ENCODE measurements around the gene PERM1. TPM values are rescaled to one million over a fixed set of nuclear protein-coding genes. Genes with fewer than 3 reads are reported as not detected.
"Not testable (repeated sequence)": the region's sequence is repeated elsewhere in the genome, so short reads cannot be mapped to it uniquely, and the experiment has no call there.

PERM1 gene
- polyA plus RNA-seq, 4 donors: 0.23 to 0.43 (median 0.32) TPM; not detected in 1

DNA sequence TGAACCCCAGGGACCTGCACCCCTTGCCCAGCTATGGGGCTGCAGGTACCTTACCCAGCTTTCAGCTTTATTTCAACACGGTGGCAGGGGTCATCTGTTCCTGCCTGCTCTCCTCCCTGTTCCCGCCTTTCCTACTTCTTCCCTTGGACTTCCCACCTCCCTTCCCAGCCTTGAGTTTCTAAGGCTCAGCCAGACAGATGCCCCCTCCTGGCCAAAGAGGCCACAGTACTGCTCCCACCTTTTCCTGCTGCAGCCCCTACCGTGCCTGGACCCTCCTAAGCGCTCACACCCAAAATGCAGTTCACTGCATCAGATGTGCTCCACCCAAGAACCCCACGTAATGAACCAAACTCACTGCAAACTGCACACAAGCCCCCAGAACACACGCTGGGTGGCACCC is 30.5 kb downstream of the PERM1 start:
- DNase-seq (ENCODE audit: low read depth in 4 of 4, low spot score in 3 of 4): no peak

DNA sequence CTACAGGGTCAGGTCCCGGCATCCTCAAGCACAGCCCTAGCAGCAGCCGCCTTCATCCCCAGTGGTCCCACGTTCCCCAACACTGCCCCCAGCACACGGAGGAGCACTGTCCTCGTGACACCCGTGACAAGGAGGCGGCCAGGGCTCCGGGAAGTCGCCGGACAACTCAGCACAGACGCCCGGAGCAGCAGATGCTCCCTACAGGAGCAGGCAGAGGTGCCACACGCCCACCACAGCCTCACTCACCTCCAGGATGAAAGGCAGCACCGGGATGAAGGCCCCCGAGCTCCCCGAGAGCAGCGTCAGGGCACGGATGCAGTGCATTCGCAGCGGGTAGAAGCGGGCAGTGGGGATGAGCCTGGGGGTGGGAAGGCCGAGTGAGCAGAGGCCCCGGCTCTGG is 31.0 kb downstream of the PERM1 start:
- DNase-seq (ENCODE audit: low read depth in 4 of 4, low spot score in 3 of 4): no peak

- no peak for DNase-seq (ENCODE audit: low read depth in 4 of 4, low spot score in 3 of 4)
Measured at GRCh38 chr1:950268-950667, 31.6 kb downstream of the PERM1 start.

DNA sequence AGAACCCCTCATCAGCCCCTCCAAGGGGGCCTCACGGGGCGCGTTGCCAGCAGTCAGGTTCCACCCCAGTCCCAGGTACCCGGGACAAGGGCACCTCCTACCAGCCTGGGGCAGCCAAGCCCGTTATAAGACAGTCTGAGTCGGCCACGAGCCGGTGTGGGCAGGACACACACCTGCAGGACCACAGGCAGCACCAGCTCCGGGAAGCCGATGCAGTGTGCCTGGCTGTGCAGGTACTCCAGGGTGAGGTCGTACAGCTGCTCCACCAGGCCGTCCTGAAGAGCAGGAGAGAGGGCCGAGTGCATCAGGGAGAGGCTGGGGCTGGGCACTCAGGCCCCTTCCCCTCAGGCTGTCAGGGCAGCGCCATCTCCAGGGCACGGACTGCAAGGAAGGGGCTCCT is 33.9 kb downstream of the PERM1 start:
- DNase-seq (ENCODE audit: low read depth in 4 of 4, low spot score in 3 of 4): no peak

- not testable (repeated sequence) for DNase-seq (ENCODE audit: low read depth in 4 of 4, low spot score in 3 of 4)
Measured at GRCh38 chr1:946811-947210, 35.1 kb downstream of the PERM1 start.

- no peak for DNase-seq (ENCODE audit: low read depth in 4 of 4, low spot score in 3 of 4)
Measured at GRCh38 chr1:945688-946556, 36.0 kb downstream of the PERM1 start.

DNA sequence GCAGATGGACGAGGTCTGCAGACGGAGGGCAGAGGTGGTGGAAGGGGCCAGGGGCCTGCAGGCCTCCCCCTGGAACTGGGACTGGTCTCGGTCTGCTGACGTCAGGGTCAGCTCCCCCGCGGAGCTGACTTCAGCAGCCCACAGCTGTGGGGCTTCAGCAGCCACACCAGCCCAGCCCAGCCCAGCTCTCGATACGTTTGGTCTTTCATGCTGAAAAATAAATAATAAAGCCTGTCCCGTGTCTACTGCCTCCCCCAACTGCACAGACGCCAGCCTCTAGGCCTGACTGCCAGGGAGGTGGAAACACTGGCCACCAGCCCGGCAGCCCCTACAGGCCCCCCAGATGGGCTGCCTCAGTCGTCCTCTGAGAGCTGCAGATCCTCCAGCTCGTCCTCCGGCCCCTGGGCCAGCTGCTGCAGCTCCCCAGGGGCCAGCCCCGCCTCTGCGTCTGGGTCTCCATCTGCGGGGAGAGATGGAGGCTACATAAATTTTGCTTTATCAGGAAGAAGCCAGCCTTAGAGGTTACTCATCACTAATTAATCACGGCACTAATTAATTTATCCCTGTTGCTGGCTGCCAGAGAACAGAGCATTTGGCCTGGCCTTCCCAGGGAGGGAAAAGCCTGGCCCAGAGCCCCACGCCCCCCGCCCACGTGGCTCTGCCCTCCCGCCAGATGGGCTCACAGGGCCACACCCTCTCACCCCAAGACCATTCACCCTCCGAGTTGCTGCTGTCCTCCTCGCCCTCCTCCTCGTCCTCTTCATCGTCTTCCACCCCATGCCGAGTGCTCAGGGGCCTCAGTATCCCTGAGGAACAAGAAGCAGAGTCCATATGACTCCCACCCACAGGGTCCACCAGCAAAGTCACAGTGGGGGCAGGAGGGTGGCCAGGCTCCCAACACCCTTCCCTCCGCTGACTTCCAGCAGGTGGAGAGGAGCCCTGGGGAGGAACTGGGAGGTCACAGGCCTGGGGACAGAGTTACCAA is 37.3 kb downstream of the PERM1 start:
- peak in 3 of 4 donors; percentile 74 to 83 (median 80) for DNase-seq (ENCODE audit: low read depth in 4 of 4, low spot score in 3 of 4)

GRCh38 chr1:943545-944340 is 38.1 kb downstream of the PERM1 start:
- no peak for DNase-seq (ENCODE audit: low read depth in 4 of 4, low spot score in 3 of 4)

- no peak for DNase-seq (ENCODE audit: low read depth in 4 of 4, low spot score in 3 of 4)
Measured at GRCh38 chr1:942864-943533, 38.9 kb downstream of the PERM1 start.

DNA sequence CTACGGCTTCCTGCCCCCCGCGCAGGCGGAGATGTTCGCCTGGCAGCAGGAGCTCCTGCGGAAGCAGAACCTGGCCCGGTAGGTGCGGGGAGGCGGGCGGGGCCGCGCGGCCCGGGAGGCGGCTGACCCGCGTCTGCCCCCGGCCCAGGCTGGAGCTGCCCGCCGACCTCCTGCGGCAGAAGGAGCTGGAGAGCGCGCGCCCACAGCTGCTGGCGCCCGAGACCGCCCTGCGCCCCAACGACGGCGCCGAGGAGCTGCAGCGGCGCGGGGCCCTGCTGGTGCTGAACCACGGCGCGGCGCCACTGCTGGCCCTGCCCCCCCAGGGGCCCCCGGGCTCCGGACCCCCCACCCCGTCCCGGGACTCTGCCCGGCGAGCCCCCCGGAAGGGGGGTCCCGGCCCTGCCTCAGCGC is 39.5 kb downstream of the PERM1 start:
- no peak for DNase-seq (ENCODE audit: low read depth in 4 of 4, low spot score in 3 of 4)

DNA sequence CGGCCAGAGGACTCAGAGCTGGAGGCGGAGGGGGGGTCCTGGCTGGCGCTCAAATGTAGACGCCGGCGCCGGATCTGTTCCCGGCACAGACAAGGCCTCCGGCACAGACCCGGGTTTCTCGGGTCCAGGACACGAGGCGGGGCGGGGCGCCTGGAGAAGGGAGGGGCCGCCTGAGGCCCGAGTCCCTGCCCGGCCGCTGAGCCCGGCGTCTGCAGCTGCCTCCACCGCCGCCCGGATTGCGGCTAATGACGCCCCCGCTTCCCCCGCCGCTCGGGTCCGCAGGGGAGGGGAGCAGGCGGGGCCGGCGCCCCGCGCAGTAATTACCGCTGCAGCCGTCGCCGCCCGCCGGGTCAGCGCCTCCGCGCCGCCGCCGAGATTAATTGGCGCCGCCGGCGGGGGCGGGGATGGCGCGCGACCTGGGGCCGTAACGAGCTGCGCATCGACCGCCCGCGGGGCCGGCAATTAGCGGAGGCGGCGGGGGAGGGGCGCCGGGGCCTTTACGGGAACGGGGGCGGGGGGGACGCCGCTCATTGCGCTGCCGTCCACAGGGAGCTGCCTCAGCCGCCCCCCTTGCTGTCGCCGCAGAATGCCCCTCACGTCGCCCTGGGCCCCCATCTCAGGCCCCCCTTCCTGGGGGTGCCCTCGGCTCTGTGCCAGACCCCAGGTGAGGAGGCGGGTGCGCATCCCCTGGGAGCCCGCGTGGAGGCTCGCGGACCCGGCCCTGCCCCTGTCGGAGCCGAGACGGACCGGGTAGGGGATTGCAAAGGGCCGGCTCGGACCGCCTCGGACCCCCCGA is 40.1 kb downstream of the PERM1 start:
- DNase-seq (ENCODE audit: low read depth in 4 of 4, low spot score in 3 of 4): peak in 2 of 4 donors; percentile 68 to 72

GRCh38 chr1:941015-941587 is 40.8 kb downstream of the PERM1 start:
- no peak for DNase-seq (ENCODE audit: low read depth in 4 of 4, low spot score in 3 of 4)

GRCh38 chr1:940107-941014 is 41.5 kb downstream of the PERM1 start:
- DNase-seq (ENCODE audit: low read depth in 4 of 4, low spot score in 3 of 4): peak in 3 of 4 donors; percentile 81 to 85 (median 82)

GRCh38 chr1:939511-940106 is 42.3 kb downstream of the PERM1 start:
- DNase-seq (ENCODE audit: low read depth in 4 of 4, low spot score in 3 of 4): no peak

GRCh38 chr1:938711-939489 is 43.0 kb downstream of the PERM1 start:
- no peak for DNase-seq (ENCODE audit: low read depth in 4 of 4, low spot score in 3 of 4)

DNA sequence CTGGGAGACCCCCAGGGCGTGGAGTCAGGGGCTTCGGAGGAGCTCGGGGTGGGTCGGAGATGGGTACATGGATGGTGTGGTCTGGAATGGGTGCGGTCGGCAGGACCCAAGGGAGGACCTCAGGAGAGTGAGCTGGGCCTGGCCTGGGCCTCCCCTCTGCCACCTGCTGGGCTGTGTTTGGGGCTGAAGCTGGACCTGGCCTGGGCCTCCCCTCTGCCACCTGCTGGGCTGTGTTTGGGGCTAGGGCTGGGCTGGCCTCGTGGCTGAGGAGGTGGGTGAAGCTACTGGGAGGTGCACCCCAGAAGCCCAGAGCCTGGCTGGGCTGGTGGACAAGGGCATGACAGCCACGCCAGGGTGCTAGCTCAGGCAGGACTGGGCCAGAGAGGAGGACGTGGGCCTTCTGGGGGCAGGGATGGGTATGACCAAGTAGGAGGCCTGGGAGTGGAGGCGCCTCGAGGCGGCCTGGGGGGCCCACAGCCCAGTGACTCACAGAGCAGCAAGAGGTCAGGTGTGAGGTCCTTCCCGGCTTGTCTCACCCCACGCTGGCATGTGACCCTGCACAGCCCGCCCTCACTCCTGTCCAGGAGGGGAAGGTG is 43.7 kb downstream of the PERM1 start:
- no peak for DNase-seq (ENCODE audit: low read depth in 4 of 4, low spot score in 3 of 4)

Data from left renal pelvis (tissue), 4 donors.